Measurements from ENCODE around the gene C16orf82.

The C16orf82 gene

GRCh38 chr16:27066668-27067537, at the start of gene C16orf82:
TSS of gene C16orf82 (plus strand) at chr16:27066927.
- no peak within 1 kb of the TSS for H3K4me3 ChIP-seq (replicated peaks; ENCODE audit: low read depth, low read length)
- no peak for TF ChIP-seq CTCF (IDR thresholded peaks at IDR 0.05; ENCODE audit: low read length, missing control alignments)
- DNase-seq (ENCODE audit: low read depth): no peak

- no peak for DNase-seq (ENCODE audit: low read depth)
- no peak for TF ChIP-seq CTCF (IDR thresholded peaks at IDR 0.05; ENCODE audit: low read length, missing control alignments)
These were observed 46.7 kb upstream of the C16orf82 start for GRCh38 chr16:27020031-27020430.

GRCh38 chr16:27024010-27024409, 42.7 kb upstream of the C16orf82 start:
- no peak overlapping the region for H3K4me3 ChIP-seq (replicated peaks; ENCODE audit: low read depth, low read length)
- DNase-seq (ENCODE audit: low read depth): no peak
- no peak for TF ChIP-seq CTCF (IDR thresholded peaks at IDR 0.05; ENCODE audit: low read length, missing control alignments)

More at GRCh38 chr16:27020031-27020430, 46.7 kb upstream of the C16orf82 start:
- H3K4me3 ChIP-seq (replicated peaks; ENCODE audit: low read depth, low read length): no peak overlapping the region

- TF ChIP-seq CTCF (IDR thresholded peaks at IDR 0.05; ENCODE audit: low read length, missing control alignments): no peak
- no peak overlapping the region for H3K4me3 ChIP-seq (replicated peaks; ENCODE audit: low read depth, low read length)
- no peak for DNase-seq (ENCODE audit: low read depth)
These were observed 41.1 kb upstream of the C16orf82 start for GRCh38 chr16:27025581-27025980.

- TF ChIP-seq CTCF (IDR thresholded peaks at IDR 0.05; ENCODE audit: low read length, missing control alignments): no peak
- no peak for DNase-seq (ENCODE audit: low read depth)
- H3K4me3 ChIP-seq (replicated peaks; ENCODE audit: low read depth, low read length): no peak overlapping the region
These were observed 38.8 kb upstream of the C16orf82 start for GRCh38 chr16:27027971-27028370.

GRCh38 chr16:27028591-27029110, 38.1 kb upstream of the C16orf82 start:
- TF ChIP-seq CTCF (IDR thresholded peaks at IDR 0.05; ENCODE audit: low read length, missing control alignments): no peak
- no peak overlapping the region for H3K4me3 ChIP-seq (replicated peaks; ENCODE audit: low read depth, low read length)
- no peak for DNase-seq (ENCODE audit: low read depth)

Data from fibroblast of pulmonary artery (primary cell).